ENCODE measurements around the gene SLIT1. TPM values are rescaled to one million over a fixed set of nuclear protein-coding genes. Genes with fewer than 3 reads are reported as not detected.

SLIT1 gene
- total RNA-seq, 1 donor from 2014 or later: 55.7 TPM

DNA sequence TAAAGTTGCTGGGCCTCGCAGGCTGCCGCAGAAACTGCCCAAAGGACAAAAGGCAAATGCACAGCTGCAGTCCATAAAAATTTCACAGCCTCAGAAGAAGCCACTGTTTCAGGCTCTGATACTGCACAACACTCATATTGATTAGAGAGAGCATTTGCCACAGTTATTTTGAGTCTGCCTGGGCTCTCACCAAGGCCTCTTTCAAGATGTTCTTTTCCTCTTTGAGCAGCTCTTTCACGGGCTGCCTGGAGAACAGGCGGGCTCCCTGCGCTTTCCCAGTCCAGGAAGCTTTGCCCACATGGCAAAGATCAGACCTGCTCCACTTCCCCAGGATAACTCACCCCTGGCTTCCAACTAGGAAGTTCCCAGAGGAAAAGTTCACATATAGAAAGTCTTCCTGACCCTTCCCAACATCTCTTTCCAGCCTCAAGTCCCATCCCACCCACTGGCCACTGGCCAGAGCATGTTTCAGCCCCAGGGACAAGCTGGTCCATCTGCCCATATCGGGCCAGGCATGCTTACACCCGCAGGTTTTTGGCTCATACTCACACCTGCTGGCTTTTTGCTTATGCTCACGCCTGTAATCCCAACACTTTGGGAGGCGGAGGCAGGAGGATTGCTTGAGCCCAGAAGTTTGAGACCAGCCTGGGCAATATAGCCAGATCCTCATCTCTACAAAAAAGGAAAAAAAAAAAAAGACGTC is 3.3 kb downstream of the SLIT1 start:
- Mint-ChIP-seq H3K4me3 (peak overlapping the region; percentile 68), H3K9me3 (no peaks in the 10 kb centered on the region), H3K36me3 (peaks cover 4% of the 10 kb centered on the region), H3K4me1 (ENCODE audit: unreplicated experiment) (peaks cover 52% of the 10 kb centered on the region), H3K27me3 (peaks cover 73% of the 10 kb centered on the region), H3K27ac (no peak overlapping the region)
- TF ChIP-seq, protein P1, sequence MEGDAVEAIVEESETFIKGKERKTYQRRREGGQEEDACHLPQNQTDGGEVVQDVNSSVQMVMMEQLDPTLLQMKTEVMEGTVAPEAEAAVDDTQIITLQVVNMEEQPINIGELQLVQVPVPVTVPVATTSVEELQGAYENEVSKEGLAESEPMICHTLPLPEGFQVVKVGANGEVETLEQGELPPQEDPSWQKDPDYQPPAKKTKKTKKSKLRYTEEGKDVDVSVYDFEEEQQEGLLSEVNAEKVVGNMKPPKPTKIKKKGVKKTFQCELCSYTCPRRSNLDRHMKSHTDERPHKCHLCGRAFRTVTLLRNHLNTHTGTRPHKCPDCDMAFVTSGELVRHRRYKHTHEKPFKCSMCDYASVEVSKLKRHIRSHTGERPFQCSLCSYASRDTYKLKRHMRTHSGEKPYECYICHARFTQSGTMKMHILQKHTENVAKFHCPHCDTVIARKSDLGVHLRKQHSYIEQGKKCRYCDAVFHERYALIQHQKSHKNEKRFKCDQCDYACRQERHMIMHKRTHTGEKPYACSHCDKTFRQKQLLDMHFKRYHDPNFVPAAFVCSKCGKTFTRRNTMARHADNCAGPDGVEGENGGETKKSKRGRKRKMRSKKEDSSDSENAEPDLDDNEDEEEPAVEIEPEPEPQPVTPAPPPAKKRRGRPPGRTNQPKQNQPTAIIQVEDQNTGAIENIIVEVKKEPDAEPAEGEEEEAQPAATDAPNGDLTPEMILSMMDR (conservative IDR thresholded peaks at IDR 0.05): no peak
- no peak for DNase-seq (ENCODE audit: extremely low spot score, unreplicated experiment)

DNA sequence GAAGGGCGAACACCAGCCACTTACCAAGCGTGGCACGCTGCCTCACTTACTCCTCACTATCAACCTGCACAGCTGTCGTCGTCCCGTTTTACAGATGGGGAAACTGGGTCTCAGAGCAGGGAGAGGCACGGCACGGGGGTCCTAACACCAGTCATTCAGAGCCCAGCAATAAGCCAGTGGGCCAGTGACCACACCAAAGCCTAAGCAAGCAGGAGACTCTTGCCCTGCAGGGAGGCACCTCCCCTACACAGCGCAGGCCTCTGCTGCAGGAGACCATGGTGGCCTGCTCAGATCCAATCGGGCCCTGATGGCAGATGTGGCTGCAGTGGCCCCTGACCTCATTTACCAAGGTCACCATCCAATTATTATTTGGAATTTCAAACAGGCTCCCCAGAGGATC is 4.8 kb downstream of the SLIT1 start:
- Mint-ChIP-seq H3K27me3 (peaks cover 60% of the 10 kb centered on the region), H3K27ac (no peak overlapping the region), H3K36me3 (peaks cover 4% of the 10 kb centered on the region), H3K4me3 (peak overlapping the region; percentile 71), H3K4me1 (ENCODE audit: unreplicated experiment) (peaks cover 49% of the 10 kb centered on the region), H3K9me3 (no peaks in the 10 kb centered on the region)
- no peak for DNase-seq (ENCODE audit: extremely low spot score, unreplicated experiment)
- TF ChIP-seq, protein P1 (conservative IDR thresholded peaks at IDR 0.05): no peak

DNA sequence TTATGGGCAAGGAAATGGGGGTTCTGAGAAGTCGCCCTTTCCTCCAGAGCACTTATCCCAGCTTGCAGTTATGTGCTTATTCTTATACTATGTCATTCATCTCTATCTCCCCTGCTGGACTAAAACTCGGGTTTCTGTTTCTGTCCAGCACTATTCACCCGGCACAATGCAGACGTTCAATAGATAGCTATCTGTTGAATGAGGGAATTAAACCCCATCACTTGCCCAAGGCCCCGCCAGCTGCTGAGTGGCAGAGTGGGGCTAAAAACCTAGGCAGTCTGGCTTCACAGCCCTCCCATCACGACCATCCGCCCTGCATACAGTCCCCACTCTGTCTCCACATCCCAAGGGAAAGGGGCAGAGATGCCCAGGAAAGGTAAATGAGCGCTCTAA is 5.4 kb downstream of the SLIT1 start:
- Mint-ChIP-seq H3K4me3 (peak overlapping the region; percentile 71), H3K9me3 (no peaks in the 10 kb centered on the region), H3K4me1 (ENCODE audit: unreplicated experiment) (peaks cover 49% of the 10 kb centered on the region), H3K27me3 (peaks cover 60% of the 10 kb centered on the region), H3K36me3 (peaks cover 4% of the 10 kb centered on the region), H3K27ac (no peak overlapping the region)
- DNase-seq (ENCODE audit: extremely low spot score, unreplicated experiment): no peak
- TF ChIP-seq, protein P1 (conservative IDR thresholded peaks at IDR 0.05): no peak

DNA sequence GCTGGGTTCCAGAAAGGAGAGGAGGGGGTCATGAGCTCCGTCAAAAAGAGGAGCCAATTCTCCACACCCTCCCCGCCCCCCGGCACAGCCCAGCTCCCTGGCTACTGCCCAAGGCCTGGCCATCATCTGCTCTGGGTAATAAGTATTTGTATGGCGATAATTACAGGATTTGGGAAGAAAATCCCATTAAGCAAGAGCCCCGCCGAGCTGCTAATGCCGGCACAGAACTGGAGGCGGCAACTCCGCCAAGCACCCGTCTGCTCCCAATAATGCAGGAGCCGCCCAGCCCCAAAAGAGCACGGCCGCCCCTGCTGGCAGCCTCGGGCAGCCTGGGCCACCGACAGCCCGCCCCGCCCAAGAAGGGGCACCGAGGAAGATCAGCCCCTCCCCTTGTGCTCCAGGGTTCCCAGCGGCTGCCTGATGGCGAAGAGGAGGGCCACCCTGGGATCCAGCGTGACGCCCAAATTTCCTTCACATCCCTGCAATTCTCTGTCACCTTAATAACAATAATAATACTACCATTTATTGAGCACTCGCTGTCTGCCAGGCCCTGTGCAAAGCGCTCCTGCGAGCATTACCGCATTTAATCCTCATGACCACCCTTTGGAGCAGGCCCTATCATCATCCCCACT is 5.9 kb downstream of the SLIT1 start:
- no peak for DNase-seq (ENCODE audit: extremely low spot score, unreplicated experiment)
- TF ChIP-seq, protein P1 (conservative IDR thresholded peaks at IDR 0.05): peak; percentile 68
- Mint-ChIP-seq H3K27me3 (peaks cover 57% of the 10 kb centered on the region), H3K9me3 (no peaks in the 10 kb centered on the region), H3K4me3 (peak overlapping the region; percentile 71), H3K4me1 (ENCODE audit: unreplicated experiment) (peaks cover 47% of the 10 kb centered on the region), H3K36me3 (peaks cover 4% of the 10 kb centered on the region), H3K27ac (no peak overlapping the region)

DNA sequence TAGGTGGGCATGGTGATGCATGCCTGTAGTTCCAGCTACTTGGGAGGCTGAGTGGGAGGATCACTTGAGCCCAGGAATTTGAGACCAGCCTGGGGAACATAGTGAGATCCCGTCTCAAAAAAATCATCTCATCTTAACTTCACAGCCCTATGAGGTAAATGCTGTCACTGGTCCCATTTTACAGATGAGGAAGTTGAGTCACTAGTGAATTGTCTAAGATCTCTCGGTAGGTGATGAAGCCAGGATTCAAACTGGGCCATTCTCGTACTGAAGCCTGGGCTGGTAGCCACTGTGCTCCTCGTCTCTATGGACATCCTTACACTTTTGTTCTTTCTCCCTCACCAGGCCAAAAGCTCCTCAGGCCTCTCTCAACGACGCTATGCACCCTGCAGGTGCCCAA is 6.4 kb downstream of the SLIT1 start:
- Mint-ChIP-seq H3K4me1 (ENCODE audit: unreplicated experiment) (peaks cover 42% of the 10 kb centered on the region), H3K27me3 (peaks cover 52% of the 10 kb centered on the region), H3K9me3 (no peaks in the 10 kb centered on the region), H3K36me3 (peaks cover 4% of the 10 kb centered on the region), H3K27ac (no peak overlapping the region), H3K4me3 (no peak overlapping the region)
- TF ChIP-seq, protein P1 (conservative IDR thresholded peaks at IDR 0.05): no peak
- DNase-seq (ENCODE audit: extremely low spot score, unreplicated experiment): no peak
